Measurements from ENCODE around the gene BARX2.
A peak's percentile ranks its signal among the peaks of the same experiment; 100 is the strongest.
"Not testable (repeated sequence)": the region's sequence is repeated elsewhere in the genome, so short reads cannot be mapped to it uniquely, and the experiment has no call there.

BARX2 gene

DNA sequence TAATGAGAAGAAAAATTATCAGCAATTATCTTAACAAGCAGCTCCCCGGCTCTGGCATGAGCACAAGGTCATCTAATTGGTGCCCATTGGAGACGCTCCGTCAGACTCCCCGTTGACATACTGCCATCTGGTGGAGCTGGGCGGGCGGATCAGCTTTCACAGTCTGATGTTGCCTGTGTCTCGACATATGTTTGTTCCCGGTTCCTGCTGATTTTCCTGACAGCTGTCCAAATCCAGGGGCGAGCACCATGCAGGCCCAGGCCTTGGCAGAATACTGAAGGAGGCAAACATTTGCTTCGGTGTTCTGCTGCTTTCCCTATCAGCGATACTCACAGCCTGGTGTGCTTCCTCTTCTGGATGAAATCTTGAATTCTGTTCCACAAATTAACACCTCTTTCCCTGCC lies 43.8 kb upstream of the BARX2 start:
- H3K36me3 ChIP-seq (ENCODE audit: low read depth): no peaks in the 10 kb centered on the region
- peak; percentile 98 for ATAC-seq (ENCODE audit: low read depth)
- DNase-seq (ENCODE audit: low spot score): peak; percentile 72
- TF ChIP-seq, protein P1, sequence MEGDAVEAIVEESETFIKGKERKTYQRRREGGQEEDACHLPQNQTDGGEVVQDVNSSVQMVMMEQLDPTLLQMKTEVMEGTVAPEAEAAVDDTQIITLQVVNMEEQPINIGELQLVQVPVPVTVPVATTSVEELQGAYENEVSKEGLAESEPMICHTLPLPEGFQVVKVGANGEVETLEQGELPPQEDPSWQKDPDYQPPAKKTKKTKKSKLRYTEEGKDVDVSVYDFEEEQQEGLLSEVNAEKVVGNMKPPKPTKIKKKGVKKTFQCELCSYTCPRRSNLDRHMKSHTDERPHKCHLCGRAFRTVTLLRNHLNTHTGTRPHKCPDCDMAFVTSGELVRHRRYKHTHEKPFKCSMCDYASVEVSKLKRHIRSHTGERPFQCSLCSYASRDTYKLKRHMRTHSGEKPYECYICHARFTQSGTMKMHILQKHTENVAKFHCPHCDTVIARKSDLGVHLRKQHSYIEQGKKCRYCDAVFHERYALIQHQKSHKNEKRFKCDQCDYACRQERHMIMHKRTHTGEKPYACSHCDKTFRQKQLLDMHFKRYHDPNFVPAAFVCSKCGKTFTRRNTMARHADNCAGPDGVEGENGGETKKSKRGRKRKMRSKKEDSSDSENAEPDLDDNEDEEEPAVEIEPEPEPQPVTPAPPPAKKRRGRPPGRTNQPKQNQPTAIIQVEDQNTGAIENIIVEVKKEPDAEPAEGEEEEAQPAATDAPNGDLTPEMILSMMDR (IDR thresholded peaks at IDR 0.05; ENCODE audit: poor library complexity, severe bottlenecking): peak; percentile 94
- no peak overlapping the region for H3K4me3 ChIP-seq (ENCODE audit: severe bottlenecking)
- H3K9me3 ChIP-seq (ENCODE audit: severe bottlenecking): no peaks in the 10 kb centered on the region
- H3K27ac ChIP-seq (ENCODE audit: poor library complexity, severe bottlenecking): no peak overlapping the region
- no peaks in the 10 kb centered on the region for H3K27me3 ChIP-seq (ENCODE audit: insufficient read depth, poor library complexity, severe bottlenecking)
- H3K4me1 ChIP-seq (ENCODE audit: insufficient read depth, poor library complexity, severe bottlenecking): no peaks in the 10 kb centered on the region

- ATAC-seq (ENCODE audit: low read depth) (no peak), DNase-seq (ENCODE audit: low spot score) (no peak)
- Histone ChIP-seq H3K9me3 (ENCODE audit: severe bottlenecking) (no peaks in the 10 kb centered on the region), H3K36me3 (ENCODE audit: low read depth) (no peaks in the 10 kb centered on the region), H3K27ac (ENCODE audit: poor library complexity, severe bottlenecking) (no peak overlapping the region), H3K4me3 (ENCODE audit: severe bottlenecking) (no peak overlapping the region), H3K27me3 (ENCODE audit: insufficient read depth, poor library complexity, severe bottlenecking) (no peaks in the 10 kb centered on the region), H3K4me1 (ENCODE audit: insufficient read depth, poor library complexity, severe bottlenecking) (no peaks in the 10 kb centered on the region)
- TF ChIP-seq, protein P1 (IDR thresholded peaks at IDR 0.05; ENCODE audit: poor library complexity, severe bottlenecking): no peak
Measured at GRCh38 chr11:129333873-129334272, 41.8 kb upstream of the BARX2 start.

- H3K4me3 ChIP-seq (ENCODE audit: severe bottlenecking); H3K4me1 ChIP-seq (ENCODE audit: insufficient read depth, poor library complexity, severe bottlenecking); H3K27me3 ChIP-seq (ENCODE audit: insufficient read depth, poor library complexity, severe bottlenecking); DNase-seq (ENCODE audit: low spot score); ATAC-seq (ENCODE audit: low read depth); H3K27ac ChIP-seq (ENCODE audit: poor library complexity, severe bottlenecking); H3K36me3 ChIP-seq (ENCODE audit: low read depth); H3K9me3 ChIP-seq (ENCODE audit: severe bottlenecking): not testable (repeated sequence)
Measured at GRCh38 chr11:129344301-129344940, 31.2 kb upstream of the BARX2 start.

- Histone ChIP-seq H3K36me3 (ENCODE audit: low read depth) (no peaks in the 10 kb centered on the region), H3K9me3 (ENCODE audit: severe bottlenecking) (no peaks in the 10 kb centered on the region), H3K27me3 (ENCODE audit: insufficient read depth, poor library complexity, severe bottlenecking) (no peaks in the 10 kb centered on the region), H3K4me1 (ENCODE audit: insufficient read depth, poor library complexity, severe bottlenecking) (no peaks in the 10 kb centered on the region), H3K4me3 (ENCODE audit: severe bottlenecking) (no peak overlapping the region), H3K27ac (ENCODE audit: poor library complexity, severe bottlenecking) (no peak overlapping the region)
- TF ChIP-seq, protein P1 (IDR thresholded peaks at IDR 0.05; ENCODE audit: poor library complexity, severe bottlenecking): no peak
- ATAC-seq (ENCODE audit: low read depth) (no peak), DNase-seq (ENCODE audit: low spot score) (no peak)
Measured at GRCh38 chr11:129346916-129347315, 28.7 kb upstream of the BARX2 start.

DNA sequence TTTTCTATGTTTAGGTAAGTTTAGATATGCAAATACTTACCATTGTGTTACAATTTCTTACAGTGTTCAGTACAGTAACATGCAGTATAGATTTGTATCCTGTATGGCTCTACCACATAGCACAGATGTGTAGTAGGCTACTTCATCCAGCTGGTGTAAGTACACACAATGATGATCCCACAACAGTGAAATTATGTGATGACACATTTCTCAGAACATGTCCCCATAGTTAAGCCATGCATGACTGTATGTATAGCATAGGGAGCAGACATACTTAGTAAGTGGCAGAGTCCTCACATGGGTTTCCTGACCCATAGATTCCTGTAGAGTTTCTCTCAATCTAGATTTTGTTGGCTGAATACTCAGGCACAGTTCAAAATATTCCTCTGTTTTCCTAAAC lies 26.8 kb upstream of the BARX2 start:
- Histone ChIP-seq H3K9me3 (ENCODE audit: severe bottlenecking) (no peaks in the 10 kb centered on the region), H3K27me3 (ENCODE audit: insufficient read depth, poor library complexity, severe bottlenecking) (no peaks in the 10 kb centered on the region), H3K4me3 (ENCODE audit: severe bottlenecking) (no peak overlapping the region), H3K27ac (ENCODE audit: poor library complexity, severe bottlenecking) (no peak overlapping the region), H3K4me1 (ENCODE audit: insufficient read depth, poor library complexity, severe bottlenecking) (no peaks in the 10 kb centered on the region), H3K36me3 (ENCODE audit: low read depth) (no peaks in the 10 kb centered on the region)
- ATAC-seq (ENCODE audit: low read depth) (no peak), DNase-seq (ENCODE audit: low spot score) (no peak)
- TF ChIP-seq, protein P1 (IDR thresholded peaks at IDR 0.05; ENCODE audit: poor library complexity, severe bottlenecking): no peak
